B cell (primary cell): ENCODE data around the gene WWTR1. TPM values are rescaled to one million over a fixed set of nuclear protein-coding genes. Genes with fewer than 3 reads are reported as not detected.

Experiments
- ATAC-seq: fragments of 200-7000 bp; cut with Tn5 transposase; one replicate; pipeline ENCODE4 v1.10.0; 2021; ENCODE audit warnings: low read depth, mild to moderate bottlenecking, moderate number of reproducible peaks, moderate library complexity
- CTCF ChIA-PET: fragments of 350-600 bp; sonication (Branson Sonifier 250); formaldehyde crosslinking; loops from one replicate; lab custom pipeline; 2021; ENCODE audit warnings: antibody characterized with exemption, inconsistent platforms; lab: Charles Lee
- POLR2A ChIA-PET: fragments of 350-600 bp; sonication (Branson Sonifier 250); formaldehyde crosslinking; loops from one replicate; lab custom pipeline; 2021; ENCODE audit warnings: antibody characterized with exemption; lab: Charles Lee
- DNase-seq: peaks from one replicate; pipeline ENCODE4 v3.0.0; 2013
- H2AFZ ChIP-seq: 2 replicates; pipeline ENCODE4 v1.6.1; 2012; ENCODE audit warnings: mild to moderate bottlenecking, low read depth, low read length; ENCODE audit not compliant: insufficient read depth, poor library complexity, severe bottlenecking
- H3K27ac ChIP-seq, 2 donors: 1 replicate in 1 of 2; 2 replicates in 1 of 2; pipeline ENCODE4 v1.5.1; 2012 to 2013; ENCODE audit warnings: low read length in 2 of 2, mild to moderate bottlenecking in 2 of 2, moderate library complexity in 1 of 2
- H3K27me3 ChIP-seq, 4 experiments: fragments of 200-600 bp in 1 of 4; sonication (generic) in 1 of 4; replicated peaks in 1 of 4; 1 replicate in 2 of 4; 2 replicates in 2 of 4; pipeline versions ENCODE4 v1.6.1 to v1.7.0; 2013 to 2016; ENCODE audit warnings: low read length in 3 of 4, mild to moderate bottlenecking in 2 of 4, mixed read lengths in 1 of 4, moderate library complexity in 1 of 4; ENCODE audit not compliant: insufficient read depth in 4 of 4, control insufficient read depth in 3 of 4; ENCODE audit errors: control extremely low read depth in 1 of 4
- H3K36me3 ChIP-seq, 2 experiments: replicated peaks in 1 of 2; 1 replicate in 1 of 2; 2 replicates in 1 of 2; pipeline versions ENCODE4 v1.6.1 to v1.7.1; 2013; ENCODE audit warnings: low read length in 1 of 2; ENCODE audit not compliant: insufficient read depth in 2 of 2, control insufficient read depth in 1 of 2; ENCODE audit errors: control extremely low read depth in 1 of 2, extremely low read depth in 1 of 2
- H3K4me1 ChIP-seq, 2 donors: fragments of 200-600 bp in 1 of 2; sonication (generic) in 1 of 2; 1 replicate in 1 of 2; 2 replicates in 1 of 2; pipeline versions ENCODE4 v1.5.1 to v1.6.1; 2013 to 2017; ENCODE audit warnings: low read length in 2 of 2; ENCODE audit not compliant: control insufficient read depth in 2 of 2, insufficient read depth in 2 of 2
- H3K4me2 ChIP-seq: replicated peaks from 2 replicates; pipeline ENCODE3; 2012; ENCODE audit warnings: mild to moderate bottlenecking, low read depth, low read length; ENCODE audit not compliant: poor library complexity, severe bottlenecking
- H3K4me3 ChIP-seq, 5 experiments: fragments of 200-600 bp in 1 of 5; sonication (generic) in 1 of 5; 1 replicate in 3 of 5; 2 replicates in 2 of 5; pipeline versions ENCODE4 v1.5.1 to v1.7.0; 2011 to 2016; ENCODE audit warnings: low read length in 4 of 5, mild to moderate bottlenecking in 4 of 5, low read depth in 2 of 5, control low read depth in 1 of 5, moderate library complexity in 1 of 5; ENCODE audit not compliant: insufficient read depth in 1 of 5; ENCODE audit errors: control extremely low read depth in 1 of 5, extremely low read depth in 1 of 5
- H3K79me2 ChIP-seq: fragments of 200-600 bp; sonication (generic); one replicate; pipeline ENCODE4 v1.6.0; 2016; ENCODE audit warnings: low read length; ENCODE audit not compliant: control insufficient read depth, insufficient read depth
- H3K9ac ChIP-seq: fragments of 200-600 bp; sonication (generic); 2 replicates; pipeline ENCODE4 v1.6.1; 2017; ENCODE audit warnings: mild to moderate bottlenecking, low read length, moderate library complexity
- H3K9me3 ChIP-seq, 3 donors: one replicate each; pipeline versions ENCODE4 v1.6.1 to v1.7.1; 2013; ENCODE audit warnings: low read length in 2 of 3; ENCODE audit not compliant: control insufficient read depth in 2 of 3, insufficient read depth in 1 of 3; ENCODE audit errors: control extremely low read depth in 1 of 3
- H4K20me1 ChIP-seq: 2 replicates; pipeline ENCODE4 v1.6.0; 2012; ENCODE audit warnings: mild to moderate bottlenecking, low read length; ENCODE audit not compliant: insufficient read depth, control insufficient read depth, poor library complexity, severe bottlenecking
- H3K27ac Mint-ChIP-seq: one replicate; pipeline ENCODE4 v1.8.0; 2021; ENCODE audit warnings: mixed read lengths
- H3K27me3 Mint-ChIP-seq: one replicate; pipeline ENCODE4 v1.8.0; 2021; ENCODE audit warnings: mixed read lengths
- H3K4me1 Mint-ChIP-seq: one replicate; pipeline ENCODE4 v1.8.0; 2021; ENCODE audit warnings: mixed read lengths
- H3K4me3 Mint-ChIP-seq: one replicate; pipeline ENCODE4 v1.8.0; 2021; ENCODE audit warnings: mixed read lengths
- H3K9me3 Mint-ChIP-seq: one replicate; pipeline ENCODE4 v1.8.0; 2022; ENCODE audit warnings: mixed read lengths; ENCODE audit not compliant: insufficient read depth
- CTCF ChIP-seq: fragments of 200-600 bp; IDR thresholded peaks from one replicate; pipeline ENCODE4 v1.8.0; 2022; ENCODE audit warnings: antibody characterized with exemption, mild to moderate bottlenecking
- EZH2 ChIP-seq: IDR thresholded peaks from 2 replicates; pipeline ENCODE4 v1.6.1; 2012; ENCODE audit warnings: borderline replicate concordance, low read depth, mild to moderate bottlenecking, moderate library complexity, low read length; ENCODE audit not compliant: insufficient read depth, poor library complexity, severe bottlenecking
- WGBS: methylation state at CpG from one replicate; pipeline ENCODE4 v1.1.5; 2013; ENCODE audit warnings: missing lambda C conversion rate; ENCODE audit not compliant: insufficient coverage; 5-methylcytosine and 5-hydroxymethylcytosine counted together
- intact Hi-C: fragments of 100-400 bp; cut with micrococcal nuclease; formaldehyde crosslinking; loops from one replicate; pipeline ENCODE4 v1.10.0; 2022
- polyA plus RNA-seq: library from polyadenylated mRNA; depleted of rRNA; stranded (reverse); fragments of >200 nt; gene quantifications from 2 replicates; pipeline ENCODE4 v1.2.3, GENCODE V29; 2012
- total RNA-seq, 2 donors: library from RNA; stranded (reverse); fragments of 120-200 nt in 1 of 2; gene quantifications; 1 replicate in 1 of 2; 2 replicates in 1 of 2; pipeline versions ENCODE4 v1.2.3 to v1.2.4, GENCODE V29; 2013 to 2022

The WWTR1 gene
- total and polyA plus RNA-seq, 2 donors (not counting 1 experiment from before 2014, with no cell fraction given), result 0.79 to 2.3 TPM

- peak overlapping the region in 4 of 5 experiments; percentile 54 to 77 (median 68) for H3K4me3 ChIP-seq
- H3K27me3 Mint-ChIP-seq, result peaks cover 62% of the 10 kb centered on the region
- H3K9me3 Mint-ChIP-seq, result no peaks in the 10 kb centered on the region
- no peaks in the 10 kb centered on the region for H3K79me2 ChIP-seq
- peaks cover 0 to 47% (median 15%) of the 10 kb centered on the region in 4 experiments for H3K27me3 ChIP-seq
- DNase-seq (no peak), ATAC-seq (no peak)
- TF ChIP-seq CTCF (no peak), EZH2 (no peak)
- H3K4me1 Mint-ChIP-seq, result peaks cover 14% of the 10 kb centered on the region
- H3K36me3 ChIP-seq, result no peaks in the 10 kb centered on the region
- H2AFZ ChIP-seq, result peak overlapping the region; percentile 92
- intact Hi-C loops, result no loop called here
- H3K27ac Mint-ChIP-seq, result peak overlapping the region; percentile 62
- H3K27ac ChIP-seq, result no peak overlapping the region
- H3K9me3 ChIP-seq, result peaks cover 0 to 3% (median 0%) of the 10 kb centered on the region in 3 donors
- H3K9ac ChIP-seq, result peak overlapping the region; percentile 75
- peak overlapping the region; percentile 92 for H3K4me3 Mint-ChIP-seq
- no peaks in the 10 kb centered on the region for H4K20me1 ChIP-seq
- 100% methylated on average over 1 of the region's 24 CpGs for whole genome bisulfite sequencing
- CTCF ChIA-PET, result interaction anchor here (1.0 kb wide), 1 partner anchor 90 kb away, joined by 3 read pairs; no protein-coding TSS in a partner anchor
- H3K4me1 ChIP-seq, result peaks cover 21 to 22% of the 10 kb centered on the region in 2 donors
- POLR2A ChIA-PET, result no interaction called here
- peak overlapping the region; percentile 96 for H3K4me2 ChIP-seq
Measured at GRCh38 chr3:149658744-149659497, 1.1 kb upstream of the WWTR1 start.

- H3K27ac Mint-ChIP-seq, result no peak overlapping the region
Measured at GRCh38 chr3:149657321-149657925, 402 bp downstream of the WWTR1 start.

More at GRCh38 chr3:149657321-149657925, 402 bp downstream of the WWTR1 start:
- peaks cover 52% of the 10 kb centered on the region for H3K27me3 Mint-ChIP-seq
- no peaks in the 10 kb centered on the region for H4K20me1 ChIP-seq
- CTCF ChIA-PET, result interaction anchor here (1.1 kb wide), 1 partner anchor 89 kb away, joined by 3 read pairs; no protein-coding TSS in a partner anchor
- peak overlapping the region; percentile 92 for H3K4me3 Mint-ChIP-seq
- H3K36me3 ChIP-seq, result no peaks in the 10 kb centered on the region
- H3K79me2 ChIP-seq, result no peaks in the 10 kb centered on the region
- intact Hi-C loops, result no loop called here
- peak overlapping the region in 1 of 2 donors; percentile 43 for H3K27ac ChIP-seq
- H3K4me1 Mint-ChIP-seq, result peaks cover 14% of the 10 kb centered on the region
- peak overlapping the region in 4 of 5 experiments; percentile 54 to 77 (median 68) for H3K4me3 ChIP-seq
- POLR2A ChIA-PET, result no interaction called here
- peaks cover 21 to 22% of the 10 kb centered on the region in 2 donors for H3K4me1 ChIP-seq
- H3K27me3 ChIP-seq, result peaks cover 0 to 43% (median 15%) of the 10 kb centered on the region in 4 experiments
- peak overlapping the region; percentile 92 for H2AFZ ChIP-seq
- no peak for TF ChIP-seq CTCF
- TF ChIP-seq EZH2, result no peak
- ATAC-seq (peak; percentile 32), DNase-seq (peak; percentile 15)
- H3K9me3 ChIP-seq, result peaks cover 0 to 3% (median 0%) of the 10 kb centered on the region in 3 donors
- 2% methylated on average over 41 of the region's 41 CpGs for WGBS
- H3K4me2 ChIP-seq, result peak overlapping the region; percentile 96
- no peaks in the 10 kb centered on the region for H3K9me3 Mint-ChIP-seq
- peak overlapping the region; percentile 75 for H3K9ac ChIP-seq
